ENCODE data around the gene NSL1.

Gene NSL1

DNA sequence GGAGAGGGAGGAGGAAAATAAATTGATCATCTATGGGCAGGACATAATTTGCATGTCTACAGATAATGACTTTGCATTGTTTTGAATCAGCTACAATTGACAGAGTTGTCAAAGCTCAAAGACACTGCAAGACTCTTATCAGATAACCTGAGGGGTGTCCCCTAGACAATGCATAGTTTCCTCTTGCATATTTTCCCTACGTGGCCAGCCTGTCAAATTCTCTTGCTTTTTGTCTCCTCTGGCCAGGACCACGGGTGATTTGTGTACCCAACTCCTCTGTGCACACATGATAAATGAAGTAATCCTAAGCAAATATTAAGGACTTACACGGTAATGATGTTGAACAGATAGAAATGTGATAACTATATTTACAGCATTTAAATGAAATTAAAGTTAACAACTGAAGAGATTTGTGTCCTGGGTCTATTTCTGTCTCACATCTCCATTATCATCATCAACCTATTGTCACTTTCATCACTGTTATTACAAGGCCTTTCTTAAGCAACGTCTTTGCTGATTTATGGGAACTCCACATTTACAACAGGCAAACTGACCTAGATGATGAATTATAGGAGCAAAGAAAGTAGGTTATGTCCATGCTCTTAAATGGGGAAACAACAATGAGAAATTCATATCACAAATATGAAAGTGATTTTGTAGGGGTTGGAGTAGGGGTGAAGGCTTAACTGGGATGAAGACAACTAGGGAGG is 110.7 kb downstream of the NSL1 start:
- Mint-ChIP-seq H3K36me3 (ENCODE audit: low read depth) (no peaks in the 10 kb centered on the region), H3K27ac (peak overlapping the region; percentile 59), H3K9me3 (no peaks in the 10 kb centered on the region), H3K4me3 (no peak overlapping the region), H3K27me3 (no peaks in the 10 kb centered on the region), H3K4me1 (ENCODE audit: low read depth) (peaks cover 66% of the 10 kb centered on the region)

DNA sequence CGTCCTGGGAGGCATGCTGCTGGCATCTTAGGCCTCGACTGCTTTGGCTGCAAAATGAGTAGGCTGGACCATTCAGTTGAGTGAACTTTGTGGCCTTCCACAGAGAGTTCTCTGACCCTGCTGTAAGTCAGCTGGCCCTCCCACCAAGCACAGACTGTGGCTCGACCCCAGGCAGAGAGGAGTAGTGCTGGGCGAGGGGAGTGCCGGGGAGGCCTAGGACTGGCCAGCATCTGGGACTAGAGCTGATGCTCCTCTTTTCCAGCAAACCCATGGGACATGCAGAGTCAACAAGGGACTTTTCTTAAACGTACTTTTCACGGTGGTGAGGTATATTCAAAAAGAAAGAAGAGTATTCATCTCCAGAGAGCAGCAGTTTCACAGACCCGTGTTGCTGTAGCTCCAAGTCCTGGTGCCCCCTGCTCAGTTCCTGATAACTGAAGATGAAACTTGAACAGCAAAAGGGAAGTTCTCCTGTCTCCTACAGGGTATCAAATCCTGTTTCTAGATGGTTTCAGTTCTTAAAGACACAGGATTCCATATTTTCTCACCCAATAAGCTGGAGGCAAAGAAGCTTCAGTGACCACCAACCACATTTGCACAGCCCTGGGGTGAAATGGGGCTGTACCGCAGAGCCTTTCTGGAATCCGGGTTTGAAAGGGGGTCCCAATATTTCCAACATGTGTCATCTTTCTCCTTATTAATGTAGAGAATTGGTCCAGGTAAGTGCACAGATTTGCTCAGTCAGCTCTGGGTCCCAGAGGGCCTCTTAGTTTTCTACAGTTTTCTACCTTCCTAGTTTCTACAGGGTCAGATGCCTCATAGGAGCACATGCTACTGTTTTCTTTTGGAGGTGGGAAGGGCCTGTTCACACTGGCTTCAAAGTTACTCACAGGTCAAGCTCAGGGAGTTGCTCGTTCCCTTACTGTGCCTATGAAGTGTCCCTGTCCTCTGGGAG is 112.8 kb downstream of the NSL1 start:
- Mint-ChIP-seq H3K36me3 (ENCODE audit: low read depth) (no peaks in the 10 kb centered on the region), H3K4me3 (peak overlapping the region; percentile 9), H3K4me1 (ENCODE audit: low read depth) (peaks cover 61% of the 10 kb centered on the region), H3K27me3 (no peaks in the 10 kb centered on the region), H3K27ac (peak overlapping the region; percentile 24), H3K9me3 (no peaks in the 10 kb centered on the region)

DNA sequence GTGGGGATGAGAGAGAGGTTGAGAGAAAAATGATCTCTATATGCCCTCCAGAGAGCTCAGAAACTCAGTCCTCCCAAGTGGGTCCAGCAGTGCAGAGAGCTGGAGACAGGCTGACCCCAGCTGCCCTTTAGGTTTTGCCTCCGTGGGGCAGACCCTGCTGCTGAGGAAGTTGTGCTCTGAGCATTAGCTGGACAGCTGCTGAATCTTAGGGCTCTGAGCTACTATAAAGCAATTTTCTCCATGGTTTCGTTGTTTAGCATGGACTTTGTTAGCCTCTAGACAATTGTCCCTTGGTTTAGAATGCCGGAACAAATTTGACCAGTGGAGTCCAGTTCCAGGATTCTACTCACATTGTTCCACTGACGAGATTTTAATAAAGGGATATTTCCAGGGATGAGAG is 114.0 kb downstream of the NSL1 start:
- no peaks in the 10 kb centered on the region for H3K9me3 Mint-ChIP-seq
- no peaks in the 10 kb centered on the region for H3K27me3 Mint-ChIP-seq
- H3K27ac Mint-ChIP-seq, result no peak overlapping the region
- H3K36me3 Mint-ChIP-seq (ENCODE audit: low read depth), result no peaks in the 10 kb centered on the region
- peaks cover 49% of the 10 kb centered on the region for H3K4me1 Mint-ChIP-seq (ENCODE audit: low read depth)
- H3K4me3 Mint-ChIP-seq, result no peak overlapping the region

DNA sequence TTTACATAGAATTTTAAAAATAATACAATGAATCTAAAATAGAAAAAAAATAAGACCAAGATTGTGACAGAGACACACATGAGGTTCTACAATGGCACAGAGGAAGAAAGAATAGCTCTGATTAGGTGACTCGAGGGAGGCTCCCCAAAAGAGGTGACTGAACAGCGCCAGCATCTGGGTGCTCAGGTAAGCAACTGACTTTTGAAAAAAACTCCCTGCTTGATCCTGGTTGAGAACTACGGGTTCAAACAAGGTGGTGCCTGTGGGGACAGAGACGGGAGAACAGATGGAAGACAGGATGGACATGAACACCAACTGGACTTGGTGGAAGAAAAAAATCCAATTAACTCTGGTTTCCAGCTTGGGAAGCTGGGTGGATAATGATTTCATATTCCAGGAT is 114.4 kb downstream of the NSL1 start:
- no peaks in the 10 kb centered on the region for H3K9me3 Mint-ChIP-seq
- H3K27ac Mint-ChIP-seq, result no peak overlapping the region
- peaks cover 45% of the 10 kb centered on the region for H3K4me1 Mint-ChIP-seq (ENCODE audit: low read depth)
- H3K4me3 Mint-ChIP-seq, result no peak overlapping the region
- H3K27me3 Mint-ChIP-seq, result no peaks in the 10 kb centered on the region
- H3K36me3 Mint-ChIP-seq (ENCODE audit: low read depth), result no peaks in the 10 kb centered on the region
